ENCODE data around the gene S100G.
"Not testable (repeated sequence)": the region's sequence is repeated elsewhere in the genome, so short reads cannot be mapped to it uniquely, and the experiment has no call there.

S100G gene

GRCh38 chrX:16649858-16650257, at the start of gene S100G:
S100G (plus strand) TSS chrX:16650158; CDS start chrX:16651007, 849 bp downstream.
- no peak for DNase-seq (ENCODE audit: low spot score)

- no peak for DNase-seq (ENCODE audit: low spot score)
Measured at GRCh38 chrX:16601885-16602284, 48.1 kb upstream of the S100G start.

- not testable (repeated sequence) for DNase-seq (ENCODE audit: low spot score)
Measured at GRCh38 chrX:16603235-16603634, 46.7 kb upstream of the S100G start.

- DNase-seq (ENCODE audit: low spot score): no peak
Measured at GRCh38 chrX:16603822-16604221, 46.1 kb upstream of the S100G start.

GRCh38 chrX:16604337-16604736, 45.6 kb upstream of the S100G start:
- DNase-seq (ENCODE audit: low spot score): no peak

GRCh38 chrX:16606142-16606720, 43.7 kb upstream of the S100G start:
- no peak for DNase-seq (ENCODE audit: low spot score)

GRCh38 chrX:16610121-16610621, 39.8 kb upstream of the S100G start:
- DNase-seq (ENCODE audit: low spot score): no peak

GRCh38 chrX:16610654-16611053, 39.3 kb upstream of the S100G start:
- DNase-seq (ENCODE audit: low spot score): not testable (repeated sequence)

- no peak for DNase-seq (ENCODE audit: low spot score)
Measured at GRCh38 chrX:16612257-16612897, 37.6 kb upstream of the S100G start.

- no peak for DNase-seq (ENCODE audit: low spot score)
Measured at GRCh38 chrX:16617382-16617781, 32.6 kb upstream of the S100G start.

- DNase-seq (ENCODE audit: low spot score): no peak
Measured at GRCh38 chrX:16618422-16618821, 31.5 kb upstream of the S100G start.

GRCh38 chrX:16619024-16619423, 30.9 kb upstream of the S100G start:
- no peak for DNase-seq (ENCODE audit: low spot score)

- not testable (repeated sequence) for DNase-seq (ENCODE audit: low spot score)
Measured at GRCh38 chrX:16628511-16628910, 21.4 kb upstream of the S100G start.

GRCh38 chrX:16628946-16629595, 20.9 kb upstream of the S100G start:
- no peak for DNase-seq (ENCODE audit: low spot score)

- no peak for DNase-seq (ENCODE audit: low spot score)
Measured at GRCh38 chrX:16629909-16630308, 20.0 kb upstream of the S100G start.

GRCh38 chrX:16633754-16634153, 16.2 kb upstream of the S100G start:
- no peak for DNase-seq (ENCODE audit: low spot score)

GRCh38 chrX:16635040-16635439, 14.9 kb upstream of the S100G start:
- DNase-seq (ENCODE audit: low spot score): no peak

- no peak for DNase-seq (ENCODE audit: low spot score)
Measured at GRCh38 chrX:16635596-16635995, 14.4 kb upstream of the S100G start.

- no peak for DNase-seq (ENCODE audit: low spot score)
Measured at GRCh38 chrX:16638533-16638932, 11.4 kb upstream of the S100G start.

GRCh38 chrX:16639966-16640365, 10.0 kb upstream of the S100G start:
- no peak for DNase-seq (ENCODE audit: low spot score)

GRCh38 chrX:16640823-16641222, 9.1 kb upstream of the S100G start:
- DNase-seq (ENCODE audit: low spot score): no peak

- no peak for DNase-seq (ENCODE audit: low spot score)
Measured at GRCh38 chrX:16643176-16643575, 6.8 kb upstream of the S100G start.

- no peak for DNase-seq (ENCODE audit: low spot score)
Measured at GRCh38 chrX:16646366-16647138, 3.4 kb upstream of the S100G start.

Data from germinal center (tissue), 1 donor.